Liver (tissue), 9 donors: ENCODE measurements around the gene NHLRC2. TPM values are rescaled to one million over a fixed set of nuclear protein-coding genes. Genes with fewer than 3 reads are reported as not detected.

Experiments used
- DNase-seq: peaks from one replicate; pipeline ENCODE4 v3.0.0-alpha.2; 2017; ENCODE audit warnings: low spot score
- H3K27ac ChIP-seq, 2 donors: one replicate each; pipeline ENCODE4 v1.7.0; 2013; ENCODE audit warnings: inconsistent platforms in 2 of 2, low read length in 2 of 2, control low read depth in 1 of 2, low read depth in 1 of 2, mild to moderate bottlenecking in 1 of 2
- H3K27me3 ChIP-seq, 4 donors: one replicate each; pipeline versions ENCODE4 v1.6.1 to v1.7.0; 2013; ENCODE audit warnings: low read length in 3 of 4, inconsistent platforms in 1 of 4, mild to moderate bottlenecking in 1 of 4, moderate library complexity in 1 of 4; ENCODE audit not compliant: control insufficient read depth in 4 of 4, insufficient read depth in 4 of 4
- H3K36me3 ChIP-seq, 4 donors: one replicate each; pipeline versions ENCODE4 v1.6.1 to v1.7.0; 2013; ENCODE audit warnings: low read length in 3 of 4, mild to moderate bottlenecking in 3 of 4, low read depth in 1 of 4, moderate library complexity in 1 of 4; ENCODE audit not compliant: control insufficient read depth in 4 of 4, insufficient read depth in 3 of 4
- H3K4me1 ChIP-seq, 4 donors: one replicate each; pipeline versions ENCODE4 v1.6.1 to v1.7.0; 2013; ENCODE audit warnings: low read length in 3 of 4, mild to moderate bottlenecking in 3 of 4, moderate library complexity in 1 of 4; ENCODE audit not compliant: control insufficient read depth in 4 of 4, insufficient read depth in 4 of 4
- H3K4me3 ChIP-seq, 3 donors: one replicate each; pipeline versions ENCODE4 v1.6.1 to v1.7.0; 2013; ENCODE audit warnings: low read length in 3 of 3, control low read depth in 1 of 3, low read depth in 1 of 3, mild to moderate bottlenecking in 1 of 3
- H3K9ac ChIP-seq, 2 donors: one replicate each; pipeline ENCODE4 v1.7.0; 2013; ENCODE audit warnings: low read length in 2 of 2, mild to moderate bottlenecking in 2 of 2, moderate library complexity in 2 of 2, control low read depth in 1 of 2, low read depth in 1 of 2
- H3K9me3 ChIP-seq, 4 donors: one replicate each; pipeline versions ENCODE4 v1.6.1 to v1.7.0; 2013; ENCODE audit warnings: low read length in 3 of 4; ENCODE audit not compliant: control insufficient read depth in 4 of 4
- ATF3 ChIP-seq: IDR thresholded peaks from 2 replicates; pipeline ENCODE4 v1.6.1; 2016; ENCODE audit warnings: antibody characterized with exemption
- CTCF ChIP-seq: fragments of 150-350 bp; IDR thresholded peaks from 2 replicates; pipeline ENCODE4 v1.5.1; 2017; ENCODE audit warnings: improper control_type of control experiment, low read depth, low read length; ENCODE audit not compliant: missing input control
- EGR1 ChIP-seq, 2 donors: IDR thresholded peaks; 2 replicates each; pipeline ENCODE4 v1.6.1; 2016 to 2018; ENCODE audit warnings: antibody characterized with exemption in 2 of 2, low read depth in 2 of 2
- FOXA1 ChIP-seq: IDR thresholded peaks from 2 replicates; pipeline ENCODE4 v1.6.1; 2016; ENCODE audit warnings: antibody characterized with exemption
- FOXA2 ChIP-seq: IDR thresholded peaks from 2 replicates; pipeline ENCODE4 v1.6.1; 2016; ENCODE audit warnings: antibody characterized with exemption
- GABPA ChIP-seq, 2 donors: IDR thresholded peaks in 1 of 2; conservative IDR thresholded peaks in 1 of 2; 2 replicates each; pipeline ENCODE4 v1.6.1; 2016; ENCODE audit warnings: antibody characterized with exemption in 2 of 2, mild to moderate bottlenecking in 1 of 2, moderate library complexity in 1 of 2
- HNF4A ChIP-seq, 2 donors: conservative IDR thresholded peaks; 2 replicates each; pipeline ENCODE4 v1.6.1; 2016; ENCODE audit warnings: antibody characterized with exemption in 2 of 2, mild to moderate bottlenecking in 2 of 2
- HNF4G ChIP-seq: IDR thresholded peaks from 2 replicates; pipeline ENCODE4 v1.6.1; 2016; ENCODE audit warnings: antibody characterized with exemption
- JUND ChIP-seq, 2 donors: IDR thresholded peaks; 2 replicates each; pipeline ENCODE4 v1.6.1; 2016; ENCODE audit warnings: antibody characterized with exemption in 2 of 2
- MAX ChIP-seq: IDR thresholded peaks from 2 replicates; pipeline ENCODE4 v1.6.1; 2016; ENCODE audit warnings: antibody characterized with exemption
- NR2F2 ChIP-seq: IDR thresholded peaks from 2 replicates; pipeline ENCODE4 v1.6.1; 2016; ENCODE audit warnings: antibody characterized with exemption
- RAD21 ChIP-seq, 2 donors: IDR thresholded peaks; 2 replicates each; pipeline ENCODE4 v1.6.1; 2016; ENCODE audit warnings: antibody characterized with exemption in 2 of 2, mild to moderate bottlenecking in 2 of 2
- REST ChIP-seq: IDR thresholded peaks from 2 replicates; pipeline ENCODE4 v1.6.1; 2016; ENCODE audit warnings: antibody characterized with exemption, mild to moderate bottlenecking
- RXRA ChIP-seq, 2 donors: IDR thresholded peaks; 2 replicates each; pipeline ENCODE4 v1.6.1; 2017 to 2018; ENCODE audit warnings: antibody characterized with exemption in 2 of 2, mild to moderate bottlenecking in 1 of 2
- SP1 ChIP-seq: IDR thresholded peaks from 2 replicates; pipeline ENCODE4 v1.6.1; 2018; ENCODE audit warnings: antibody characterized with exemption, mild to moderate bottlenecking
- TAF1 ChIP-seq: conservative IDR thresholded peaks from 2 replicates; pipeline ENCODE4 v1.6.1; 2016; ENCODE audit warnings: antibody characterized with exemption, mild to moderate bottlenecking
- YY1 ChIP-seq: IDR thresholded peaks from 2 replicates; pipeline ENCODE4 v1.6.1; 2016; ENCODE audit warnings: antibody characterized with exemption, mild to moderate bottlenecking
- ZBTB33 ChIP-seq: IDR thresholded peaks from 2 replicates; pipeline ENCODE4 v1.6.1; 2016; ENCODE audit warnings: antibody characterized with exemption
- WGBS: extraction: QIAGEN DNeasy Blood & Tissue Kit; methylation state at CpG from one replicate; pipeline ENCODE4 v1.1.7; 2013; 5-methylcytosine and 5-hydroxymethylcytosine counted together
- polyA plus RNA-seq, 2 donors: library from polyadenylated mRNA; stranded (reverse) in 1 of 2; unstranded in 1 of 2; fragments of 200-250 nt in 1 of 2; fragments of >200 nt in 1 of 2; fragmentation: Nextera tagmentation in 1 of 2; extraction: Ambion mirVana in 1 of 2; gene quantifications; one replicate each; pipeline versions ENCODE4 v1.2.1 to v1.2.3, GENCODE V29; 2013 to 2015
- total RNA-seq, 2 donors: library from RNA; depleted of rRNA; stranded (reverse); fragments of >200 nt; gene quantifications; one replicate each; pipeline ENCODE4 v1.2.3, GENCODE V29; 2014
- donor health status: healthy.
- donor health status: healthy.
- donor health status: healthy.
- donor health status: healthy.
- donor health status: healthy.

Gene NHLRC2
- total and polyA plus RNA-seq, 4 donors: 2.3 to 14.2 (median 7.4) TPM

- Histone ChIP-seq H3K9ac (no peak overlapping the region), H3K9me3 (no peaks in the 10 kb centered on the region), H3K27me3 (no peaks in the 10 kb centered on the region), H3K27ac (no peak overlapping the region), H3K36me3 (peaks cover 0 to 13% (median 7%) of the 10 kb centered on the region in 4 donors), H3K4me1 (peaks cover 0 to 4% (median 0%) of the 10 kb centered on the region in 4 donors), H3K4me3 (no peak overlapping the region)
- 96% methylated on average over 7 of the region's 7 CpGs for WGBS
- no peak for DNase-seq
- no peak for TF ChIP-seq FOXA2
- TF ChIP-seq SP1: no peak
- TF ChIP-seq REST: no peak
- TF ChIP-seq ATF3: no peak
- TF ChIP-seq ZBTB33: no peak
- TF ChIP-seq EGR1 (IDR thresholded peaks at IDR 0.05; ENCODE audit: low read depth in 2 of 2): no peak
- no peak for TF ChIP-seq YY1
- TF ChIP-seq HNF4G: no peak
Measured at GRCh38 chr10:113912582-113912981, 58.1 kb downstream of the NHLRC2 start.

GRCh38 chr10:113914956-113915355 is 60.5 kb downstream of the NHLRC2 start:
- no peak overlapping the region for H3K9ac ChIP-seq
- WGBS: 88% methylated on average over 2 of the region's 2 CpGs
- H3K27ac ChIP-seq: no peak overlapping the region

More at GRCh38 chr10:113914956-113915355, 60.5 kb downstream of the NHLRC2 start:
- no peak for DNase-seq
- TF ChIP-seq RXRA (IDR thresholded peaks at IDR 0.05) (no peak), FOXA1 (no peak), ZBTB33 (no peak), FOXA2 (no peak), REST (no peak), RAD21 (IDR thresholded peaks at IDR 0.05) (no peak), YY1 (no peak), HNF4A (conservative IDR thresholded peaks at IDR 0.05) (no peak), MAX (no peak), GABPA (IDR thresholded peaks at IDR 0.05 in 1 of 2, conservative IDR thresholded peaks at IDR 0.05 in 1 of 2) (no peak), SP1 (no peak), ATF3 (no peak), TAF1 (no peak), NR2F2 (no peak), EGR1 (IDR thresholded peaks at IDR 0.05; ENCODE audit: low read depth in 2 of 2) (no peak), HNF4G (no peak), JUND (IDR thresholded peaks at IDR 0.05) (no peak), CTCF (no peak)
- no peak overlapping the region for H3K4me3 ChIP-seq
- H3K4me1 ChIP-seq: peaks cover 0 to 4% (median 0%) of the 10 kb centered on the region in 4 donors
- H3K9me3 ChIP-seq: no peaks in the 10 kb centered on the region
- peaks cover 0 to 7% (median 4%) of the 10 kb centered on the region in 4 donors for H3K36me3 ChIP-seq
- H3K27me3 ChIP-seq: no peaks in the 10 kb centered on the region
